Gastrocnemius medialis (tissue), 4 donors: ENCODE data around the gene DNAJB6. TPM values are rescaled to one million over a fixed set of nuclear protein-coding genes. Genes with fewer than 3 reads are reported as not detected.
A peak's percentile ranks its signal among the peaks of the same experiment; 100 is the strongest.

Experiments used
- ATAC-seq, 2 donors: fragments of 150-250 bp; one replicate each; pipeline ENCODE4 v1.9.1; 2016
- DNase-seq, 2 donors: peaks; one replicate each; pipeline ENCODE4 v3.0.0-alpha.2; 2019
- H3K27ac ChIP-seq, 4 donors: fragments of 200-600 bp; sonication (generic); 1 replicate in 1 of 4; 2 replicates in 3 of 4; pipeline ENCODE4 v1.5.1; 2016 to 2018; ENCODE audit warnings: mild to moderate bottlenecking in 2 of 4, moderate library complexity in 1 of 4
- H3K27me3 ChIP-seq, 3 donors: fragments of 200-600 bp; sonication (generic) in 2 of 3; 1 replicate in 1 of 3; 2 replicates in 2 of 3; pipeline versions ENCODE4 v1.5.1 to v1.6.0; 2016 to 2019; ENCODE audit warnings: mild to moderate bottlenecking in 1 of 3, moderate library complexity in 1 of 3
- H3K36me3 ChIP-seq, 2 donors: fragments of 200-600 bp; sonication (generic) in 1 of 2; one replicate each; pipeline ENCODE4 v1.5.1; 2017 to 2018
- H3K4me1 ChIP-seq, 2 donors: fragments of 200-600 bp; sonication (generic) in 1 of 2; one replicate each; pipeline ENCODE4 v1.5.1; 2016 to 2017; ENCODE audit warnings: mild to moderate bottlenecking in 2 of 2
- H3K4me3 ChIP-seq, 4 donors: fragments of 200-600 bp; sonication (generic) in 3 of 4; 1 replicate in 1 of 4; 2 replicates in 3 of 4; pipeline ENCODE4 v1.5.1; 2016 to 2019; ENCODE audit warnings: mild to moderate bottlenecking in 2 of 4
- H3K9me3 ChIP-seq, 3 donors: fragments of 200-600 bp; sonication (generic) in 2 of 3; 1 replicate in 1 of 3; 2 replicates in 2 of 3; pipeline ENCODE4 v1.5.1; 2016 to 2019
- CTCF ChIP-seq, 5 experiments: fragments of 450-650 bp in 3 of 5; fragments of 200-600 bp in 2 of 5; sonication (generic) in 2 of 5; IDR thresholded peaks in 4 of 5; conservative IDR thresholded peaks in 1 of 5; 1 replicate in 4 of 5; 2 replicates in 1 of 5; pipeline ENCODE4 v1.5.1; 2016 to 2019; ENCODE audit warnings: antibody characterized with exemption in 5 of 5, mild to moderate bottlenecking in 3 of 5, moderate library complexity in 3 of 5
- POLR2A ChIP-seq, 2 donors: fragments of 450-650 bp; IDR thresholded peaks; one replicate each; pipeline ENCODE4 v1.6.1; 2017; ENCODE audit warnings: antibody characterized with exemption in 2 of 2, mild to moderate bottlenecking in 2 of 2, moderate library complexity in 2 of 2
- in situ Hi-C, 4 donors: fragments of 200-750 bp; cut with MboI; loops; one replicate each; pipeline versions ENCODE4 v1.15.0 to v1.8.0; 2017; ENCODE audit warnings: low sequenced_read_pairs in 4 of 4
- intact Hi-C: fragments of 100-400 bp; cut with DNase I; formaldehyde crosslinking; loops from one replicate; pipeline ENCODE4 v1.15.1; 2023; ENCODE audit warnings: low total_unique reads
- total RNA-seq, 4 donors: library from RNA; depleted of rRNA; stranded (reverse); fragments of >200 nt; gene quantifications; one replicate each; pipeline versions ENCODE4 v1.1.0 to v1.2.3, GENCODE V29; 2016

Gene DNAJB6
- total RNA-seq, 4 donors from 2014 or later: 130 to 269 (median 188) TPM

GRCh38 chr7:157440346-157441022 lies 103.7 kb downstream of the DNAJB6 start:
- Histone ChIP-seq H3K27me3 (no peaks in the 10 kb centered on the region), H3K4me3 (no peak overlapping the region), H3K4me1 (no peaks in the 10 kb centered on the region), H3K9me3 (no peaks in the 10 kb centered on the region), H3K27ac (no peak overlapping the region), H3K36me3 (no peaks in the 10 kb centered on the region)
- TF ChIP-seq POLR2A (IDR thresholded peaks at IDR 0.05) (no peak), CTCF (IDR thresholded peaks at IDR 0.05 in 4 of 5, conservative IDR thresholded peaks at IDR 0.05 in 1 of 5) (no peak)
- intact Hi-C loops (no loop called here), in situ Hi-C loops (no loop called here)
- DNase-seq (peak in 1 of 2 donors; percentile 3), ATAC-seq (no peak)

- H3K4me3 ChIP-seq: no peak overlapping the region
- DNase-seq (peak in 1 of 2 donors; percentile 7), ATAC-seq (no peak)
- H3K27me3 ChIP-seq: no peaks in the 10 kb centered on the region
- in situ Hi-C loops: no loop called here
- H3K36me3 ChIP-seq: no peaks in the 10 kb centered on the region
- no peaks in the 10 kb centered on the region for H3K9me3 ChIP-seq
- intact Hi-C loops: no loop called here
- H3K4me1 ChIP-seq: no peaks in the 10 kb centered on the region
- no peak overlapping the region for H3K27ac ChIP-seq
- TF ChIP-seq CTCF (IDR thresholded peaks at IDR 0.05 in 4 of 5, conservative IDR thresholded peaks at IDR 0.05 in 1 of 5) (no peak), POLR2A (IDR thresholded peaks at IDR 0.05) (no peak)
Measured at GRCh38 chr7:157441023-157441399, 104.2 kb downstream of the DNAJB6 start.

GRCh38 chr7:157442456-157442855 lies 105.7 kb downstream of the DNAJB6 start:
- Histone ChIP-seq H3K9me3 (no peaks in the 10 kb centered on the region), H3K4me3 (no peak overlapping the region), H3K4me1 (no peaks in the 10 kb centered on the region), H3K36me3 (no peaks in the 10 kb centered on the region), H3K27ac (no peak overlapping the region), H3K27me3 (no peaks in the 10 kb centered on the region)
- TF ChIP-seq POLR2A (IDR thresholded peaks at IDR 0.05) (no peak), CTCF (IDR thresholded peaks at IDR 0.05 in 4 of 5, conservative IDR thresholded peaks at IDR 0.05 in 1 of 5) (no peak)
- intact Hi-C loops (no loop called here), in situ Hi-C loops (no loop called here)
- ATAC-seq (no peak), DNase-seq (peak in 1 of 2 donors; percentile 3)

GRCh38 chr7:157442993-157443831 lies 106.4 kb downstream of the DNAJB6 start:
- intact Hi-C loops: no loop called here
- Histone ChIP-seq H3K27ac (no peak overlapping the region), H3K36me3 (no peaks in the 10 kb centered on the region), H3K27me3 (no peaks in the 10 kb centered on the region), H3K4me3 (no peak overlapping the region), H3K9me3 (no peaks in the 10 kb centered on the region), H3K4me1 (no peaks in the 10 kb centered on the region)
- no peak for ATAC-seq
- peak in 1 of 2 donors; percentile 10 for DNase-seq
- in situ Hi-C loops: no loop called here
- TF ChIP-seq CTCF (IDR thresholded peaks at IDR 0.05 in 4 of 5, conservative IDR thresholded peaks at IDR 0.05 in 1 of 5) (no peak), POLR2A (IDR thresholded peaks at IDR 0.05) (no peak)
